ENCODE results near the gene RPS23.

RPS23 gene

GRCh38 chr5:82246960-82247574 is 31.1 kb downstream of the RPS23 start:
- no peak overlapping the region for H3K27ac Mint-ChIP-seq
- no peak overlapping the region for H3K4me3 Mint-ChIP-seq
- DNase-seq (ENCODE audit: low spot score), result no peak
- H3K4me1 Mint-ChIP-seq (ENCODE audit: low read depth), result no peaks in the 10 kb centered on the region
- peaks cover 20% of the 10 kb centered on the region for H3K9me3 Mint-ChIP-seq
- peaks cover 3% of the 10 kb centered on the region for H3K36me3 Mint-ChIP-seq (ENCODE audit: low read depth)
- H3K27me3 Mint-ChIP-seq (ENCODE audit: low read depth), result no peaks in the 10 kb centered on the region

- no peak overlapping the region for H3K4me3 Mint-ChIP-seq
These were observed 33.1 kb downstream of the RPS23 start for GRCh38 chr5:82244854-82245635.

GRCh38 chr5:82244151-82244550 is 34.0 kb downstream of the RPS23 start:
- DNase-seq (ENCODE audit: low spot score), result no peak
- no peaks in the 10 kb centered on the region for H3K4me1 Mint-ChIP-seq (ENCODE audit: low read depth)
- H3K27ac Mint-ChIP-seq, result no peak overlapping the region
- H3K4me3 Mint-ChIP-seq, result no peak overlapping the region
- H3K36me3 Mint-ChIP-seq (ENCODE audit: low read depth), result peaks cover 3% of the 10 kb centered on the region
- no peaks in the 10 kb centered on the region for H3K27me3 Mint-ChIP-seq (ENCODE audit: low read depth)
- H3K9me3 Mint-ChIP-seq, result peaks cover 20% of the 10 kb centered on the region

More at GRCh38 chr5:82244854-82245635, 33.1 kb downstream of the RPS23 start:
- DNase-seq (ENCODE audit: low spot score), result no peak
- peaks cover 3% of the 10 kb centered on the region for H3K36me3 Mint-ChIP-seq (ENCODE audit: low read depth)
- no peaks in the 10 kb centered on the region for H3K4me1 Mint-ChIP-seq (ENCODE audit: low read depth)
- no peak overlapping the region for H3K27ac Mint-ChIP-seq
- H3K9me3 Mint-ChIP-seq, result peaks cover 20% of the 10 kb centered on the region
- no peaks in the 10 kb centered on the region for H3K27me3 Mint-ChIP-seq (ENCODE audit: low read depth)

GRCh38 chr5:82234885-82235284 is 43.3 kb downstream of the RPS23 start:
- Mint-ChIP-seq H3K4me1 (ENCODE audit: low read depth) (no peaks in the 10 kb centered on the region), H3K27ac (no peak overlapping the region), H3K27me3 (ENCODE audit: low read depth) (no peaks in the 10 kb centered on the region), H3K4me3 (no peak overlapping the region), H3K9me3 (no peaks in the 10 kb centered on the region), H3K36me3 (ENCODE audit: low read depth) (no peaks in the 10 kb centered on the region)
- no peak for DNase-seq (ENCODE audit: low spot score)

- no peak overlapping the region for H3K4me3 Mint-ChIP-seq
- H3K27me3 Mint-ChIP-seq (ENCODE audit: low read depth), result peaks cover 2% of the 10 kb centered on the region
- H3K36me3 Mint-ChIP-seq (ENCODE audit: low read depth), result no peaks in the 10 kb centered on the region
- H3K27ac Mint-ChIP-seq, result no peak overlapping the region
- H3K4me1 Mint-ChIP-seq (ENCODE audit: low read depth), result peaks cover 12% of the 10 kb centered on the region
- peak; percentile 43 for DNase-seq (ENCODE audit: low spot score)
- no peaks in the 10 kb centered on the region for H3K9me3 Mint-ChIP-seq
These were observed 52.5 kb downstream of the RPS23 start for GRCh38 chr5:82225525-82226172.
